TTC549 (cell line): ENCODE data around the gene CLIC3.

Experiments
- FAIRE-seq: peaks from 2 replicates; lab custom pipeline; 2012; peaks lifted over from hg19 to GRCh38; lab: Jason Lieb, UNC

Gene CLIC3

GRCh38 chr9:136951541-136952320 is 44.6 kb downstream of the CLIC3 start, which contains the start of gene LCN12:
Gene LCN12, plus strand, starts transcription at chr9:136952273. Its CDS starts 55 bp downstream, at chr9:136952328.
- FAIRE-seq = no peak

GRCh38 chr9:136950656-136951276 is 45.6 kb downstream of the CLIC3 start:
- FAIRE-seq = no peak

- no peak for FAIRE-seq
Observed at GRCh38 chr9:136949817-136950655, 46.3 kb downstream of the CLIC3 start.

GRCh38 chr9:136949239-136949816 is 47.0 kb downstream of the CLIC3 start:
- no peak for FAIRE-seq

GRCh38 chr9:136947955-136948510 is 48.3 kb downstream of the CLIC3 start:
- FAIRE-seq = no peak

GRCh38 chr9:136947028-136947891 is 49.1 kb downstream of the CLIC3 start:
- FAIRE-seq = no peak

- FAIRE-seq = no peak
Observed at GRCh38 chr9:136946228-136947027, 49.9 kb downstream of the CLIC3 start.

GRCh38 chr9:136945333-136946227 is 50.8 kb downstream of the CLIC3 start:
- FAIRE-seq = no peak
